GM12865 (cell line): Measurements from ENCODE around the gene PNPT1.
A peak's percentile ranks its signal among the peaks of the same experiment; 100 is the strongest.

Source experiments
- DNase-seq: peaks from one replicate; pipeline ENCODE4 v3.0.0; 2010; ENCODE audit warnings: low read depth
- H3K4me3 ChIP-seq: 2 replicates; pipeline ENCODE4 v1.5.1; 2011; ENCODE audit warnings: mild to moderate bottlenecking, low read depth, low read length, control low read depth
- CTCF ChIP-seq: IDR thresholded peaks from 2 replicates; pipeline ENCODE4 v1.5.1; 2011; ENCODE audit warnings: low read length, control low read depth, low read depth, inconsistent platforms; ENCODE audit not compliant: insufficient read depth; ENCODE audit errors: missing control alignments

PNPT1 gene

GRCh38 chr2:55595536-55595935 is 98.1 kb downstream of the PNPT1 start:
- DNase-seq, result no peak
- no peak overlapping the region for H3K4me3 ChIP-seq
- no peak for TF ChIP-seq CTCF

- no peak for TF ChIP-seq CTCF
- H3K4me3 ChIP-seq, result no peak overlapping the region
- DNase-seq, result no peak
These were observed 101.5 kb downstream of the PNPT1 start for GRCh38 chr2:55592130-55592529.

GRCh38 chr2:55590810-55591440 is 102.7 kb downstream of the PNPT1 start:
- DNase-seq, result peak; percentile 17
- no peak overlapping the region for H3K4me3 ChIP-seq
- no peak for TF ChIP-seq CTCF

GRCh38 chr2:55585451-55586080 is 108.1 kb downstream of the PNPT1 start:
- no peak for TF ChIP-seq CTCF
- DNase-seq, result no peak
- H3K4me3 ChIP-seq, result no peak overlapping the region
